GM19238 (cell line): ENCODE results near the gene NLRC5.

Source experiments
- DNase-seq: peaks from one replicate; pipeline ENCODE4 v3.0.0; 2011; ENCODE audit warnings: low spot score; ENCODE audit not compliant: insufficient read length

NLRC5 gene

GRCh38 chr16:57022445-57022844 lies 33.1 kb downstream of the NLRC5 start:
- DNase-seq, result no peak

DNA sequence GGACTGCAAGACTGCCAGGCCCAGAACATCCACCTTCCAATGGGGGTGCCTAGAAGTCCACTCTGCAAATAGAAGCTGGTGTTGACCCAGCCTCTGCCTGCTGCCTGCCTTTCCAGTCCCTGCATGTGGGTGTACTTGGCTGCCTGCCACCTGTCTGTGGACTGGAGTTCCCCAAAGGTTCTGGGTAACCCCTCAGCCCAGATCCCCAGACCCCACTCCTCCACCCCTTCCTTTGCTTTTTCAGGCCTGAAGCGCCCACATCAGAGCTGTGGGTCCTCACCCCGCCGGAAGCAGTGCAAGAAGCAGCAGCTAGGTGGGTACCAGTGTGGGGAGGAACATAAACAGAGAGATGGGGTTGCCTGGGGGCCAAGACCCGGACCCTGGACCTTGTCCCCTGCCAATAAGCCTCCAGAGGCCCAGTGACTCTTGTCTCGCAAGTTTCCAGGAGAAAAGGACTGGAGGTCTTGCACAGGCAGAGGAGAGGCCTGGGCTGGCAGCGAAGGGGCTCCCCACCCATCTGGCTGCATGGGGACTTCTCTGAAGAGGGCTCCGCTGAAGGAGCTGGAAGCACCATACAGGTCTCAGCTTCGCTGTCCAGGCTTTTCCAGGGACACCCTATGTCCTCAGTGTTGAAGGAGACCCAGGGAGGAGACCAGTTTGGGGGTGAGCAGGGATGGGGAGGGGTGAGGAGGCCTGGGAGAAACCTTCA lies 34.3 kb downstream of the NLRC5 start:
- DNase-seq, result no peak

- no peak for DNase-seq
Observed at GRCh38 chr16:57024894-57025680, 35.7 kb downstream of the NLRC5 start.

- no peak for DNase-seq
Observed at GRCh38 chr16:57025941-57026777, 36.8 kb downstream of the NLRC5 start.

DNA sequence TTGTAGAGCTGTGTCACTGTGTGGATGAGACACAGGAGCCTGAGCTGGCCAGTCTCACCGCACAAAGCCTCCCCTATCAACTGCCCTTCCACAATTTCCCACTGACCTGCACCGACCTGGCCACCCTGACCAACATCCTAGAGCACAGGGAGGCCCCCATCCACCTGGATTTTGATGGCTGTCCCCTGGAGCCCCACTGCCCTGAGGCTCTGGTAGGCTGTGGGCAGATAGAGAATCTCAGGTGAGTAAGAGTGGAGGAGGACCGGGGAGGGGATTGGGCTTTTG lies 37.4 kb downstream of the NLRC5 start:
- DNase-seq, result no peak

- DNase-seq, result no peak
Observed at GRCh38 chr16:57027067-57027466, 37.7 kb downstream of the NLRC5 start.

DNA sequence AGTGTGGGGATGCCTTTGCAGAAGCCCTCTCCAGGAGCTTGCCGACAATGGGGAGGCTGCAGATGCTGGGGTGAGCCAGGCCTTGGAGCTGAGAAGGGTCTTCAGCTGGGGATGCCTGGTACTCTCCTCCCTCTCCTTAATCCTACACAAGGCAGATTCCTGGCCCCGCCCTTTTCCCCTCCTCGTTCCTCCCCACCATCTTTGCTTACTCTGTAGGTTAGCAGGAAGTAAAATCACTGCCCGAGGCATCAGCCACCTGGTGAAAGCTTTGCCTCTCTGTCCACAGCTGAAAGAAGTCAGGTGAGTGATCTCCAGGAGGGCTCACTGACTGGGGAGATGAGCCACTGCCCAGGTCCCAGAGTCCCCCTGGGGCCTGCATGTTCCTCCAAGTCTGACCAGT lies 38.7 kb downstream of the NLRC5 start:
- DNase-seq, result no peak

GRCh38 chr16:57029161-57030160 lies 40.1 kb downstream of the NLRC5 start:
- DNase-seq, result no peak

- no peak for DNase-seq
Observed at GRCh38 chr16:57030346-57030902, 41.1 kb downstream of the NLRC5 start.

DNA sequence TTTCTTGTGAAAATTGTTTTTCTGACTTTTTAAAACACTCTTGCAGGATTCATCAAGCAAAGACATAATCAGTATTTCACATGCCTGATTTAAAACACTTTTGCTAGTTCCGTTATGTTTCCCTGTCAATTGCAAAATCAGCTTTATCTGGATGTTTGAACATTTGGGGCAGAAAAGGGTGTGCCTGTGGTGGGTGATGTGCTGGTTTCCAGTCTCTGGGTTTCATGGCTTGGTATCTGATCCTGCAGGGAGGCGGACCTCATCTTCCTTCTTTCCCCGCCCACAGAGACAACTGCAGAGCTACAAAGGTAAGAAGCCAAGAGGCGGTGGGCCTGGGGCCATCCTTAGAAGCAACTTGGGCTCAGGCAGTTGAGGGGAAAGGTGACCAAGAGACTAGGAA lies 41.8 kb downstream of the NLRC5 start:
- DNase-seq, result no peak

DNA sequence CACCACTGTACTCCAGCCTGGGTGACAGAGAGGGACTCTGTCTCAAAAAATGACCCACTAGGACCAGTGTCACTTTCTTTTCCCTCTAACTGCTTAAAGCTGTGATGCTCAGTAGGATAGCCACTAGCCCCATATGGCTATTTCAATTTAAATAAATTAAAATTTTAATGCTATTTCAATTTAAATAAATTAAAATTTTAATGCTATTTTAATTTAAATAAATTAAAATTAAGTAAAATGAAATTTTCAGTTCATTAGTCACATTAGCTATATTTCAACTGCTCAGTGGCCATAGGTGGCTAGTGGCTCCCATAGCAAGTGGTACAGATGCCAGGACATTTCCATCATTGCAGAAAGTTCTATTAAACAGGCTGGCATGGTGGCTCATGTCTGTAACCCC lies 43.0 kb downstream of the NLRC5 start:
- no peak for DNase-seq

GRCh38 chr16:57032931-57033330 lies 43.6 kb downstream of the NLRC5 start:
- no peak for DNase-seq

- DNase-seq, result no peak
Observed at GRCh38 chr16:57036315-57036714, 47.0 kb downstream of the NLRC5 start.

DNA sequence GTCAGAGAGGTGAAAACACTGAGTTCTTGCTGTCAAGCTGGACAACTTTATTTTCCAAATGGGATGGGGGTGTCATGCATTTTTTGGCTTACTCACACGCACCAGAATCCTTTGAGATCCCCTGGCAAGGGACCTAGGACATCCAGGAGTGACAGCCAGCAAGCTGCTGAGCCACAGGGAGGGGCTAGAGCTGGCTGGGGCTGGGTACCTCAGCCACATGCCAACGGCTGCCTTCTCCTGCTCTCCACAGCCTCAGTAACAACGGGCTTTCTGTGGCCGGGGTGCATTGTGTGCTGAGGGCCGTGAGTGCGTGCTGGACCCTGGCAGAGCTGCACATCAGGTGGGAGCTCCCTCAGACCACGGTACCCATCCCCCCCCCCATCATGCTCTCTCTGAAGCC lies 47.6 kb downstream of the NLRC5 start:
- DNase-seq, result no peak

DNA sequence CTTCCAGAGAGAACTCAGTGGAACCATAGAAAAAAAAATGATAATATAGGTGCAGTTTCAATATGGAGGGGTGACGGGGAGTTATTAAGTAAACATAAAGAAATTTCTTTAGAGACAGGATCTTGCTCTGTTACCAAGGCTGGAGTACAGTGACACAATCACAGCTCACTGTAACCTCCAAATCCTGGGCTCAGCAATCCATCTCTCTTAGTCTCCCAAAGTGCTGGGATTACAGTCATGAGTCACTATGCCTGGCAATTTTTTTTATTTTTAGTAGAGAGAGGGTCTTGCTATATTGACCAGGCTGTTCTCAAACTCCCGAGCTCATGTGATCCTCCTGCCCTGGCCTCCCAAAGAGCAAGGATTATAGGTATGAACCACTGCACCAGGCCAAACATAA lies 48.8 kb downstream of the NLRC5 start:
- DNase-seq, result no peak

DNA sequence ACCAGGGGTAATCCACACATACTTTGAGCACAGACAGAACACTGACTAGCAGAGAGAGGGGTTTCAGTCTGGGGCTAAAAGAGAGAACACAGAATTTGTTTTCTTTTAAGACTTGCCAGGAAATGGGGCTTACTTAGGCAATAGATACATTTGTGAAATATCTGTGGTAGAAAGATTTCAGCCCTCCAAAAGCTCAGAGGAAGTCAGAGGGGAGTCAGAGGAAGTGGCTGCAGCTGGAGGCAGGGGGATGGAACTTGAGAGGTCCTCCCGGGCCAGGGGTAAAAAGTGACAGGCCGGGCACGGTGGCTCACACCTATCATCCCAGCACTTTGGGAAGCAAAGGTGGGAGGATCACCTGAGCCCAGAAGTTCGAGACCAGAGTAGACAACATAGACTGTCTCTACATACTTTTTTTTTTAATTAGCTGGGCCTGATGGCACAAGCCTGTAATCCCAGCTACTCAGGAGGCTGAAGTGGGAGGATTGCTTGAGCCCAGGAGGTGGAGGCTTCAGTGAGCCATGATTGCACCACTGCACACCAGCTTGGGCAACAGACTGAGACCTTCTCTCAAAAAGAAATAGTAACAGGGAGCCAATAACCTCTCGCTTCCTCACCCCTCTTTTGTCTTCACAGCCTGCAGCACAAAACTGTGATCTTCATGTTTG lies 49.9 kb downstream of the NLRC5 start:
- DNase-seq, result peak; percentile 49

GRCh38 chr16:57041182-57042156 lies 52.1 kb downstream of the NLRC5 start:
- DNase-seq, result peak; percentile 47

GRCh38 chr16:57042157-57043111 lies 53.1 kb downstream of the NLRC5 start:
- peak; percentile 78 for DNase-seq
